Upper lobe of left lung (tissue), 6 donors: ENCODE data around the gene PDYN. TPM values are rescaled to one million over a fixed set of nuclear protein-coding genes. Genes with fewer than 3 reads are reported as not detected.
"Not testable (repeated sequence)": the region's sequence is repeated elsewhere in the genome, so short reads cannot be mapped to it uniquely, and the experiment has no call there.

Experiments used
- ATAC-seq, 2 donors: fragments of 200-7000 bp; cut with Tn5 transposase; one replicate each; pipeline ENCODE4 v1.9.1; 2022; ENCODE audit warnings: mild to moderate bottlenecking in 2 of 2, moderate library complexity in 2 of 2; ENCODE audit not compliant: low FRiP score in 2 of 2
- DNase-seq, 2 donors: peaks; one replicate each; pipeline ENCODE4 v3.0.0-alpha.2; 2019 to 2020
- H3K27ac ChIP-seq, 4 donors: fragments of 200-600 bp; sonication (generic); one replicate each; pipeline ENCODE4 v1.5.1; 2016 to 2019
- H3K27me3 ChIP-seq, 4 donors: fragments of 200-600 bp; sonication (generic); one replicate each; pipeline ENCODE4 v1.5.1; 2017 to 2019
- H3K36me3 ChIP-seq, 4 donors: fragments of 200-600 bp; sonication (generic); one replicate each; pipeline ENCODE4 v1.5.1; 2016 to 2019
- H3K4me1 ChIP-seq, 4 donors: fragments of 200-600 bp; sonication (generic); one replicate each; pipeline ENCODE4 v1.5.1; 2018 to 2019
- H3K4me3 ChIP-seq, 4 donors: fragments of 200-600 bp; sonication (generic); one replicate each; pipeline ENCODE4 v1.5.1; 2017 to 2019; ENCODE audit warnings: mild to moderate bottlenecking in 2 of 4, moderate library complexity in 1 of 4
- H3K9me3 ChIP-seq, 4 donors: fragments of 200-600 bp; sonication (generic); one replicate each; pipeline ENCODE4 v1.5.1; 2018 to 2019
- EP300 ChIP-seq, 4 donors: sonication (generic); formaldehyde crosslinking; IDR thresholded peaks; one replicate each; pipeline ENCODE4 v1.5.1; 2017; ENCODE audit warnings: antibody characterized with exemption in 4 of 4, control low read depth in 2 of 4
- POLR2A ChIP-seq, 4 donors: fragments of 450-650 bp; IDR thresholded peaks; one replicate each; pipeline ENCODE4 v1.5.1; 2016 to 2017; ENCODE audit warnings: antibody characterized with exemption in 4 of 4, mild to moderate bottlenecking in 2 of 4
- POLR2AphosphoS5 ChIP-seq, 2 donors: sonication (generic); formaldehyde crosslinking; IDR thresholded peaks; one replicate each; pipeline ENCODE4 v1.5.1; 2017; ENCODE audit warnings: antibody characterized with exemption in 2 of 2
- WGBS, 2 donors: methylation state at CpG; one replicate each; pipeline ENCODE4 v1.1.5; 2017 to 2018; 5-methylcytosine and 5-hydroxymethylcytosine counted together
- total RNA-seq, 6 donors: library from RNA; depleted of rRNA in 4 of 6; stranded (reverse); fragments of >200 nt in 4 of 6; gene quantifications; one replicate each; pipeline versions ENCODE4 v1.1.0 to v1.2.1, GENCODE V29; 2016 to 2021
- TF ChIP-seq, protein P1 (sequence below), 6 experiments: fragments of 450-650 bp in 4 of 6; fragments of 200-600 bp in 2 of 6; sonication (generic) in 2 of 6; IDR thresholded peaks; one replicate each; pipeline ENCODE4 v1.5.1; 2016 to 2019; ENCODE audit warnings: antibody characterized with exemption in 6 of 6
- donor health status: DM: no; HTN: no; CAD: no; lungs with moderate emphysema.
- donor health status: DM: no; HTN: yes; CAD: no; lungs with severe emphysema.

The PDYN gene
- not detected for total RNA-seq

DNA sequence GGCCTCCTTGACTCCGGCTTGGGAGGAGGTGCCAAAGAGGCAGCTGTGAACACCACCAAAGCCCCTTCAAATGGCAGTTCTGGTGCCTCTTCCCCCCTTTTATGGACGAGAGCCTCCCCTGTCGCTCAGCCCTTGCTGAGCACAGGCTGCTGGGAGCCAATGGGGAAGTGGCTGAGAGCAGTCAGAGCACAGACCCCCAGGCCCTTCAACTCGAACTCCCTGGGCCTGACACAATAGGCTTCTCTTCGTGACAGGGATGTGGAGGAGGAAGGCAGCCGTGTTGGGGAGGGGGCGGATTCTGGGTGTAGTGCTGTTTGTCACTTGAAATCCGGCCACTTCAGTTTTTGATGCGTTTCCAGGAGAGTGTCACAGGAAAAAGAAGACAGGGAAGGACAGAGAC, at the start of gene PDYN:
Gene PDYN (minus strand): TSS at position 73 of the 400 bp plus-strand sequence. CDS start 10,974 bp downstream, outside the sequence.
- no peaks in the 10 kb centered on the region for H3K9me3 ChIP-seq
- H3K27me3 ChIP-seq: peaks cover 0 to 6% (median 3%) of the 10 kb centered on the region in 4 donors
- H3K36me3 ChIP-seq: no peaks in the 10 kb centered on the region
- no peaks in the 10 kb centered on the region for H3K4me1 ChIP-seq
- H3K4me3 ChIP-seq: no peak within 1 kb of the TSS
- WGBS, 2 donors: 14 to 21% methylated on average over 8 to 9 of the region's 9 CpGs
- TF ChIP-seq, protein P1, sequence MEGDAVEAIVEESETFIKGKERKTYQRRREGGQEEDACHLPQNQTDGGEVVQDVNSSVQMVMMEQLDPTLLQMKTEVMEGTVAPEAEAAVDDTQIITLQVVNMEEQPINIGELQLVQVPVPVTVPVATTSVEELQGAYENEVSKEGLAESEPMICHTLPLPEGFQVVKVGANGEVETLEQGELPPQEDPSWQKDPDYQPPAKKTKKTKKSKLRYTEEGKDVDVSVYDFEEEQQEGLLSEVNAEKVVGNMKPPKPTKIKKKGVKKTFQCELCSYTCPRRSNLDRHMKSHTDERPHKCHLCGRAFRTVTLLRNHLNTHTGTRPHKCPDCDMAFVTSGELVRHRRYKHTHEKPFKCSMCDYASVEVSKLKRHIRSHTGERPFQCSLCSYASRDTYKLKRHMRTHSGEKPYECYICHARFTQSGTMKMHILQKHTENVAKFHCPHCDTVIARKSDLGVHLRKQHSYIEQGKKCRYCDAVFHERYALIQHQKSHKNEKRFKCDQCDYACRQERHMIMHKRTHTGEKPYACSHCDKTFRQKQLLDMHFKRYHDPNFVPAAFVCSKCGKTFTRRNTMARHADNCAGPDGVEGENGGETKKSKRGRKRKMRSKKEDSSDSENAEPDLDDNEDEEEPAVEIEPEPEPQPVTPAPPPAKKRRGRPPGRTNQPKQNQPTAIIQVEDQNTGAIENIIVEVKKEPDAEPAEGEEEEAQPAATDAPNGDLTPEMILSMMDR (IDR thresholded peaks at IDR 0.05): no peak
- no peak for TF ChIP-seq POLR2A (IDR thresholded peaks at IDR 0.05)
- no peak for TF ChIP-seq POLR2AphosphoS5 (IDR thresholded peaks at IDR 0.05)
- TF ChIP-seq EP300 (IDR thresholded peaks at IDR 0.05): no peak
- H3K27ac ChIP-seq: no peak within 1 kb of the TSS
- no peak for DNase-seq
- ATAC-seq: no peak

DNA sequence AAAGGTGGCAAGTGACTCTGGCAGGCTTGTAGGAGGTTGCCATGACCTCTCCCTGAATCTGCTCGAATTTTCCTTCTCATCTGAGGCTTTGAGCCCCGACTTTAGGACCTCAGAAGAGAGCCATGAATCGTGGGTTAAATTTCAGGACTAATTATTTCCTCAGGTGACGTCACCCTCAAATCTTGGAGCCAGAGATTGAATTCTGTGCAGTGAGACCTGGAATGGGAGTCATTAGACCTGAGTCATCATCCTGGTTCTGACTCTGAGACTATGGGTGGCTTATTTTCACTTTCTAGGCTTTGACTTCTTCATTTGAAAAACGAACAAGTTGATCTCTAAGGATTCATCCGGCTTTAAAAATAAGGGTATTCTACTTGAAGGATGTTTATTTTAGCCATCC, 48.5 kb upstream of the PDYN start:
- TF ChIP-seq POLR2A (IDR thresholded peaks at IDR 0.05) (no peak), EP300 (IDR thresholded peaks at IDR 0.05) (no peak), POLR2AphosphoS5 (IDR thresholded peaks at IDR 0.05) (no peak)
- TF ChIP-seq, protein P1 (IDR thresholded peaks at IDR 0.05): no peak
- H3K4me3 ChIP-seq: no peak overlapping the region
- DNase-seq: no peak
- H3K27me3 ChIP-seq: no peaks in the 10 kb centered on the region
- no peak overlapping the region for H3K27ac ChIP-seq
- no peaks in the 10 kb centered on the region for H3K4me1 ChIP-seq
- H3K9me3 ChIP-seq: no peaks in the 10 kb centered on the region
- no peaks in the 10 kb centered on the region for H3K36me3 ChIP-seq
- 67 to 70% methylated on average over 6 of the region's 6 CpGs for WGBS, 2 donors
- no peak for ATAC-seq

DNA sequence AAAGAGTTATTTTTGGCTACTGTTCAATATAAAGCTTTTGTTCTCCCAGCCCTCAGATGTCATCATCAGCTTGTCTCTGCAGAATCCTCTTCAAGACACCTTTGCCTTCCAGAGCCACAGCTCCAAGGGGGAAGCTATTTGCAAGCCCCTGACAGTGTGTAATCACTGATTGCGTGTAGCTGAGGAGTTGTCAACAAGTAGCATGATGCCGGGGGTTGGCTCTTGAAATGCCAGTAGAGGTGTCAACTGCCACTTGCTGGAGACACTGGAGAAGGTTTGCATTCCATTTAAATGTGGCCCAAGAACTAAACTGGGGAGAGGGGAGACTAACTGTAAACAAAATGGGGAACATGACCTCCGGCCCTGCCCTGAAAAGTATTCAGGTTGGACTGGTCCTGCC, 44.3 kb upstream of the PDYN start:
- Histone ChIP-seq H3K4me3 (no peak overlapping the region), H3K27me3 (no peaks in the 10 kb centered on the region), H3K4me1 (no peaks in the 10 kb centered on the region), H3K9me3 (no peaks in the 10 kb centered on the region), H3K27ac (no peak overlapping the region), H3K36me3 (no peaks in the 10 kb centered on the region)
- DNase-seq (no peak), ATAC-seq (no peak)
- TF ChIP-seq, protein P1 (IDR thresholded peaks at IDR 0.05): no peak
- TF ChIP-seq EP300 (IDR thresholded peaks at IDR 0.05) (no peak), POLR2A (IDR thresholded peaks at IDR 0.05) (no peak), POLR2AphosphoS5 (IDR thresholded peaks at IDR 0.05) (no peak)
- 18 to 33% methylated on average over 1 to 3 of the region's 3 CpGs for WGBS, 2 donors

DNA sequence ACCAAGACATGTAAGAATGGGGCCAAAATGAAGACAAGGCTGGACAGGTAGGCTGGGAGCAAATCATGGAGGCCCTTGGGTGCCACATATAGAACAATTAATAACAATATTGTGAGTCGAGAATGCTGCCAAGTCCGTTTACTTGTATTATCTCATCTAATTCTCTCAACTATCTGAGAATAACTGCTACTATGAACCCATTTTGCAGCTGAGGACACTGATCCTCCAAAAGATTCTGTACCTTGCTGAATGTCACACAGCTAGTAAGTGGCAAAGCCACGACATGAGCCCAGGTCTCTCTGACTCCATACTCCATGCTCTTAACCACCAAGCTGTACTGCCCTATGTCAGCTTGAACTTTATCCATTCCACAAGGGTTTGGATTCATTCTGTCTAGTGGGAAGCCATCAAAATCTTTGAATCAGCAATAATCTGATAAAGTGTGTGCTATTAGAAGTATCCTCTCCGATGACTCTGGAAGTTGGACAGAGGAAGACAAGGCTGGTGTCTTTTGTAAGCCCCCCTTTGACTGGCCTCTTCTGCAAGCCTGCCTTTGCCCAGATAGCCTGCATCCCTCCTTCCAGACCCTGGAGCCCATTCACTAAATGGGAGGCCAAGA, 43.5 kb upstream of the PDYN start:
- WGBS, 2 donors: 77 to 87% methylated on average over 4 of the region's 4 CpGs
- Histone ChIP-seq H3K4me1 (no peaks in the 10 kb centered on the region), H3K27me3 (no peaks in the 10 kb centered on the region), H3K36me3 (no peaks in the 10 kb centered on the region), H3K27ac (no peak overlapping the region), H3K4me3 (no peak overlapping the region), H3K9me3 (no peaks in the 10 kb centered on the region)
- TF ChIP-seq POLR2AphosphoS5 (IDR thresholded peaks at IDR 0.05): no peak
- TF ChIP-seq, protein P1 (IDR thresholded peaks at IDR 0.05): no peak
- TF ChIP-seq EP300 (IDR thresholded peaks at IDR 0.05): no peak
- TF ChIP-seq POLR2A (IDR thresholded peaks at IDR 0.05): no peak
- DNase-seq (no peak), ATAC-seq (no peak)

DNA sequence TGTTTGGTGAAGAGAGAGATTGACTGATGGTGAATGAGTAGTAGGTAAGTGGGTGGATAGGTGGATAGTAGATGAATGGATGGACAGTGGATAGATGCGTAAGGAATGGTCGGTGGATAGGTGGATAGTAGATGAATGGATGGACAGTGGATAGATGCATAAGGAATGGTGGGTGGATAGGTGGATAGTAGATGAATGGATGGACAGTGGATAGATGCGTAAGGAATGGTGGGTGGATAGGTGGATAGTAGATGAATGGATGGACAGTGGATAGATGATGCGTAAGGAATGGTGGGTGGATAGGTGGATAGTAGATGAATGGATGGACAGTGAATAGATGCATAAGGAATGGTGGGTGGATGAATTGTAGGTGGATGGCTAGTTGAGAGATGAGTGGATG, 42.5 kb upstream of the PDYN start:
- not testable (repeated sequence) for H3K9me3 ChIP-seq, H3K27me3 ChIP-seq, H3K27ac ChIP-seq, DNase-seq, H3K4me1 ChIP-seq, ATAC-seq, H3K4me3 ChIP-seq, H3K36me3 ChIP-seq
- WGBS, 2 donors: 95 to 96% methylated on average over 4 of the region's 4 CpGs
